Nephron (organoid): Measurements from ENCODE around the gene DARS2.
"Not testable (repeated sequence)": the region's sequence is repeated elsewhere in the genome, so short reads cannot be mapped to it uniquely, and the experiment has no call there.

Experiments
- H3K27ac Mint-ChIP-seq, 3 experiments: 2 replicates each; pipeline ENCODE4 v1.8.0; 2020; ENCODE audit warnings: mixed read lengths in 3 of 3, mild to moderate bottlenecking in 2 of 3, moderate library complexity in 1 of 3
- H3K27me3 Mint-ChIP-seq: 2 replicates; pipeline ENCODE4 v1.8.0; 2021; ENCODE audit warnings: low read depth, mild to moderate bottlenecking, moderate library complexity, mixed read lengths
- H3K36me3 Mint-ChIP-seq: 2 replicates; pipeline ENCODE4 v1.8.0; 2020; ENCODE audit warnings: low read depth, mixed read lengths
- H3K4me1 Mint-ChIP-seq: 2 replicates; pipeline ENCODE4 v1.8.0; 2020; ENCODE audit warnings: mixed read lengths
- H3K4me3 Mint-ChIP-seq, 3 experiments: 2 replicates each; pipeline ENCODE4 v1.8.0; 2020; ENCODE audit warnings: mild to moderate bottlenecking in 3 of 3, mixed read lengths in 3 of 3, moderate library complexity in 2 of 3
- H3K9me3 Mint-ChIP-seq: 2 replicates; pipeline ENCODE4 v1.8.0; 2020; ENCODE audit warnings: mixed read lengths
- TF ChIP-seq, protein P1 (sequence below), 3 experiments: fragments of 200-600 bp; sonication (generic); IDR thresholded peaks; one replicate each; pipeline ENCODE4 v1.5.0; 2021; ENCODE audit warnings: antibody characterized with exemption in 3 of 3; ENCODE audit not compliant: unreplicated experiment in 3 of 3

The DARS2 gene

DNA sequence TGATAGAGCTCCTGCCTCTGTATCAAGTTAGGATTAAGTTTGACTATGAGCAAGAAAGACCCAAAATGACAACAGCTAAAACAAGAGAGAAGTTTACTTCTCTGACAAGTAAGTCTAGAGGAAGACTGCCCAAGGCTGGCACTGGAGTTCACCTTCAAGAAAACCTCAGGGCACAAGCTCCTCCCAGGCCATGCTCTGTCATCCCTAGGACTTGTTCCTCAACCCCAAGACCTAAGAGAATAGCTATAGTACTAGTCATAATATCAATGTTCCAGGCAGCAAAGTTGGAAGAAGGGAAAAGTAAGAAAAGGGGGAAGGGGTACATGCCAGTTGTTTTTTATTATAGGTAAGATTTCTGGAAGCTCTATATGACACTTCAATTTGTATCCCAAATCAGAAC, 26.4 kb upstream of the DARS2 start:
- Mint-ChIP-seq H3K9me3 (peaks cover 10% of the 10 kb centered on the region), H3K27me3 (no peaks in the 10 kb centered on the region), H3K4me1 (no peaks in the 10 kb centered on the region), H3K4me3 (no peak overlapping the region), H3K36me3 (peaks cover 29% of the 10 kb centered on the region), H3K27ac (no peak overlapping the region)
- TF ChIP-seq, protein P1, sequence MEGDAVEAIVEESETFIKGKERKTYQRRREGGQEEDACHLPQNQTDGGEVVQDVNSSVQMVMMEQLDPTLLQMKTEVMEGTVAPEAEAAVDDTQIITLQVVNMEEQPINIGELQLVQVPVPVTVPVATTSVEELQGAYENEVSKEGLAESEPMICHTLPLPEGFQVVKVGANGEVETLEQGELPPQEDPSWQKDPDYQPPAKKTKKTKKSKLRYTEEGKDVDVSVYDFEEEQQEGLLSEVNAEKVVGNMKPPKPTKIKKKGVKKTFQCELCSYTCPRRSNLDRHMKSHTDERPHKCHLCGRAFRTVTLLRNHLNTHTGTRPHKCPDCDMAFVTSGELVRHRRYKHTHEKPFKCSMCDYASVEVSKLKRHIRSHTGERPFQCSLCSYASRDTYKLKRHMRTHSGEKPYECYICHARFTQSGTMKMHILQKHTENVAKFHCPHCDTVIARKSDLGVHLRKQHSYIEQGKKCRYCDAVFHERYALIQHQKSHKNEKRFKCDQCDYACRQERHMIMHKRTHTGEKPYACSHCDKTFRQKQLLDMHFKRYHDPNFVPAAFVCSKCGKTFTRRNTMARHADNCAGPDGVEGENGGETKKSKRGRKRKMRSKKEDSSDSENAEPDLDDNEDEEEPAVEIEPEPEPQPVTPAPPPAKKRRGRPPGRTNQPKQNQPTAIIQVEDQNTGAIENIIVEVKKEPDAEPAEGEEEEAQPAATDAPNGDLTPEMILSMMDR (IDR thresholded peaks at IDR 0.05; ENCODE audit: unreplicated experiment in 3 of 3) = no peak

DNA sequence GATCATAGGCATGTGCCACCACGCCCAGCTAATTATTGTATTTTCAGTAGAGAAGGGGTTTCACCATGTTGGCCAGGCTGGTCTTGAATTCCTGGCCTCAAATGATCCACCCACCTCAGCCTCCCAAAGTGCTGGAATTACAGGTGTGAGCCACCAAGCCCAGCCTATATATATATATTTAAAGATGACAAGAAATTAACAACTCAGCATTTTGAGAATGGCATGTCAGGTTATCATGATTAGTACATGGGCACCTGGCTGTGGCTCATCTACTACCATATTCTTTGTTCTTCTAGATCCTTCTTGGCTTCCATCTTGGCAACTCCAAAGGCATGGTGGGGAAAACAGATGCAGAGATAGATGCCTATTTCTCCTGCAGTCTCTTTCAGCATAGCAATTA, 24.5 kb upstream of the DARS2 start:
- not testable (repeated sequence) for H3K9me3 Mint-ChIP-seq, H3K27ac Mint-ChIP-seq, H3K4me1 Mint-ChIP-seq, H3K27me3 Mint-ChIP-seq, H3K4me3 Mint-ChIP-seq
- H3K36me3 Mint-ChIP-seq = peaks cover 24% of the 10 kb centered on the region

DNA sequence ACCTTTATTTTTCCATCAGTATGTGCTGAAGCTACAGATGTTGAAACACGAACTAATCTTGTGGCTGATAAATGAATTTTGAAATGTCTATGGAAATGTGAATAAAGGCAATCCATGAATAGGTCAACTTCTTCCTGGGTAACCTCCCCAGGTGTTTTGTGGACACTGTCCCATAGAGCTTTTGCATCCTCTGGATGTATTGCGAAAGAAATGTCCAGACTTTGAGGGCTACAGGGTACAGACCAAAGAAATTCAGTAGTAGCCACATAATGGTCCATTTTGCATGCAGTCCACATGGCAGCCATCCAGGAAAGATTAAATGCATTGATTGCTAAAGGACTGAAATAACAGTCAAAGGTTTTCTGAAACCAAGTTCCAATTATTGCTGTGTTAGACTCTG, 21.5 kb upstream of the DARS2 start:
- no peak overlapping the region for H3K4me3 Mint-ChIP-seq
- no peaks in the 10 kb centered on the region for H3K4me1 Mint-ChIP-seq
- no peaks in the 10 kb centered on the region for H3K9me3 Mint-ChIP-seq
- H3K27ac Mint-ChIP-seq = no peak overlapping the region
- peaks cover 27% of the 10 kb centered on the region for H3K36me3 Mint-ChIP-seq
- TF ChIP-seq, protein P1 (IDR thresholded peaks at IDR 0.05; ENCODE audit: unreplicated experiment in 3 of 3) = no peak
- no peaks in the 10 kb centered on the region for H3K27me3 Mint-ChIP-seq

DNA sequence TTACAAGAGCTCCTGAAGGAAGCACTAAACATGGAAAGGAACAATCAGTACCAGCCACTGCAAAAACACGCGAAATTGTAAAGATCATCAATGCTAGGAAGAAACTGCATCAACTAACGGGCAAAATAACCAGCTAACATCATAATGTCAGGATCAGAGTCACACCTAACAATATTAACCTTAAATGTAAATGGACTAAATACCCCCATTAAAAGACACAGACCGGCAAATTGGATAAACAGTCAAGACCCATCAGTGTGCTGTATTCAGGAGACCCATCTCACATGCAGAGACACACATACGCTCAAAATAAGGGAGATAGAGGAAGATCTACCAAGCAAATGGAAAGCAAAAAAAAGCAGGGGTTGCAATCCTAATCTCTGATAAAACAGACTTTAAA, 10.8 kb upstream of the DARS2 start:
- Mint-ChIP-seq H3K9me3 (peaks cover 29% of the 10 kb centered on the region), H3K36me3 (peaks cover 81% of the 10 kb centered on the region)
- H3K27ac Mint-ChIP-seq, H3K27me3 Mint-ChIP-seq, H3K4me1 Mint-ChIP-seq, H3K4me3 Mint-ChIP-seq: not testable (repeated sequence)

DNA sequence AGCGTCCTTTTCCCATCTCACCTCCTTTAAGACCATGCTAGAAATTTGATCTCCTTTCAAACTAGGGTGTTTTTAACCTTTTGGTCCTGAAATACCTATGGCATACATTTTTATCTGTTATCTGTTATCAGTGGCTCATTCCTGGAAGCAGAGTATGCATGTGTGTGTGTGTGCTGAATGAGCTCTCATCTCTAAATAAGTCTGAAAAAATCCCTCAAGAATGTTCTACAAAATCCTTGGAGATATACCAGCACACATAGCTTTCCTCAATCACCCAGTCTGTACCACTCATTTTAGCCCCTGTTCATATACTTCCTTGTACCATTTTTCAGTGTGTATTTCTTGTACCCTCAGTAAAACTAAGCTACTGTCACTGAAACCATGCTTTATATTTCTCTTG, 6.0 kb upstream of the DARS2 start:
- peaks cover 15% of the 10 kb centered on the region for H3K4me1 Mint-ChIP-seq
- TF ChIP-seq, protein P1 (IDR thresholded peaks at IDR 0.05; ENCODE audit: unreplicated experiment in 3 of 3) = no peak
- H3K36me3 Mint-ChIP-seq = peaks cover 56% of the 10 kb centered on the region
- H3K27me3 Mint-ChIP-seq = no peaks in the 10 kb centered on the region
- H3K9me3 Mint-ChIP-seq = peaks cover 22% of the 10 kb centered on the region
- no peak overlapping the region for H3K4me3 Mint-ChIP-seq
- no peak overlapping the region for H3K27ac Mint-ChIP-seq

DNA sequence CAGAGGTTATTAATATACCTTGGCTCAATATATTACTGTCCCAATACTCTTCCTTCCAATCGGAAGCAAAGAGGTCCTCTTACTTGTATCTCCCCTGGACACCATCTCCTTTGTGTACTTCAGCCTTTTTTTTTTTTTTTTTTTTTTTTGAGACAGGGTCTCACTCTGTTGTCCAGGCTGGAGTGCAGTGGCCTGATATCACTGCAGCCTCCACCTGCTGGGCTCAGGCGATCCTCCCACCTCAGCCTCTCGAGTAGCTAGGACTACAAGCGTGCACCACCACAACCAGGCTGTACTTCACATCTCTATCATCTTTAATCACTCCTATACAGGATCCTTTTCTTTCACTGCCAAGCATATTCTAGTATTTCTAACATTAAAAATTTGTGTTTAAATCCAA, 2.8 kb upstream of the DARS2 start:
- H3K4me3 Mint-ChIP-seq = peak overlapping the region in 2 of 3 experiments; percentile 31 to 38
- H3K4me1 Mint-ChIP-seq = peaks cover 31% of the 10 kb centered on the region
- peaks cover 27% of the 10 kb centered on the region for H3K36me3 Mint-ChIP-seq
- TF ChIP-seq, protein P1 (IDR thresholded peaks at IDR 0.05; ENCODE audit: unreplicated experiment in 3 of 3) = no peak
- no peak overlapping the region for H3K27ac Mint-ChIP-seq
- H3K27me3 Mint-ChIP-seq = no peaks in the 10 kb centered on the region
- H3K9me3 Mint-ChIP-seq = no peaks in the 10 kb centered on the region

DNA sequence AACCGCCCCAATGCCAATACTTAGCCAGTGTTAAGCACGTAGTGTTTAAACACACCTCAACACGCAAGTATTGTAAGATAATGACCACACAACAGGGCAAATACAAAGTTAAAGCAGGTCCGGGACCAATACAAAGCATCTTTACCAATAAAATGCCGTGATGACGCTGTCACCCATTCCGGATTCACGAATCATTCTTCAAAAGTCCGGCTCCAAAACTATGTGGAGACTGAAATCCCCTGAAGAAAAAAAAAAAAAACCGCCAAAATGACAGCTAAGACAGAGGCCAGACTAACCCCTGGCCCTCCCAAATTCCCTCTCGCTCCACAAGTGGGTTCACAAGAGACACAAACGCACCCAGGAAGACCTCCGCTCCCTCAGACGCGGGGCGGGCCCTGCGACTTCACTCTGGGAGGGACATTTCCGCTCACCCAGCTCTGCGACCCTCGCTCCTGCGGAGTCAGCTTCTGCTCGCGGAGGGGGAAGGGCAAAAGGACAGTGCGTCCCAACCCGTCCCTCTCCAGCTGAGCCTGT, 625 bp upstream of the DARS2 start:
- Mint-ChIP-seq H3K9me3 (no peaks in the 10 kb centered on the region), H3K4me1 (peaks cover 36% of the 10 kb centered on the region), H3K4me3 (peak overlapping the region; percentile 92 to 99 (median 94)), H3K36me3 (peaks cover 13% of the 10 kb centered on the region), H3K27me3 (no peaks in the 10 kb centered on the region), H3K27ac (peak overlapping the region; percentile 97 to 99 (median 99))
- TF ChIP-seq, protein P1 (IDR thresholded peaks at IDR 0.05; ENCODE audit: unreplicated experiment in 3 of 3) = no peak
